IMR-90 (cell line): Measurements from ENCODE around the gene C12orf56. TPM values are rescaled to one million over a fixed set of nuclear protein-coding genes. Genes with fewer than 3 reads are reported as not detected.

Experiments used
- ATAC-seq: fragments of 200-7000 bp; cut with Tn5 transposase; 2 replicates; pipeline ENCODE4 v1.9.1; 2020; ENCODE audit warnings: low read depth, mild to moderate bottlenecking, moderate library complexity
- BruUV-seq: library from RNA; stranded (reverse); fragments of 400-500 nt; replicated peaks from 2 replicates; lab custom pipeline; 2021; lab: Mats Ljungman, UMichigan
- CTCF ChIA-PET: fragments of 300-600 bp; formaldehyde crosslinking; extraction: SDS; loops from one replicate; lab custom pipeline; 2021; ENCODE audit warnings: antibody characterized with exemption; lab: Yijun Ruan, JAX
- POLR2A ChIA-PET: fragments of 300-600 bp; sonication (Branson Sonifier 250); formaldehyde crosslinking; loops from one replicate; lab custom pipeline; 2022; ENCODE audit warnings: antibody characterized with exemption; ENCODE audit not compliant: unreplicated experiment; lab: Charles Lee
- DNase-seq: peaks from one replicate; pipeline ENCODE4 v3.0.0; 2013
- H2AFZ ChIP-seq: replicated peaks from 2 replicates; pipeline ENCODE3; 2013; ENCODE audit warnings: low read length, mild to moderate bottlenecking; ENCODE audit not compliant: poor library complexity
- H2AK5ac ChIP-seq: 2 replicates; pipeline ENCODE4 v1.6.1; 2013; ENCODE audit warnings: low read depth, low read length, inconsistent platforms
- H2AK9ac ChIP-seq: replicated peaks from 2 replicates; pipeline ENCODE3; 2013; ENCODE audit warnings: mild to moderate bottlenecking, low read depth, low read length, moderate library complexity; ENCODE audit not compliant: poor library complexity
- H2BK120ac ChIP-seq: 2 replicates; pipeline ENCODE4 v1.6.1; 2013; ENCODE audit warnings: low read depth, low read length, inconsistent platforms
- H2BK15ac ChIP-seq: 3 replicates; pipeline ENCODE4 v1.6.1; 2013; ENCODE audit warnings: low read depth, low read length, inconsistent platforms
- H2BK20ac ChIP-seq: 2 replicates; pipeline ENCODE4 v1.6.1; 2013; ENCODE audit warnings: low read depth, mild to moderate bottlenecking, inconsistent platforms, low read length, moderate library complexity
- H2BK5ac ChIP-seq: 2 replicates; pipeline ENCODE4 v1.6.1; 2013; ENCODE audit warnings: mild to moderate bottlenecking, low read depth, low read length, inconsistent platforms; ENCODE audit not compliant: poor library complexity, severe bottlenecking
- H3K14ac ChIP-seq: replicated peaks from 2 replicates; pipeline ENCODE4 v1.6.1; 2013; ENCODE audit warnings: low read depth, low read length, inconsistent platforms
- H3K18ac ChIP-seq: 2 replicates; pipeline ENCODE4 v1.6.1; 2013; ENCODE audit warnings: low read depth, low read length, control low read depth
- H3K23ac ChIP-seq: 2 replicates; pipeline ENCODE4 v1.6.1; 2013; ENCODE audit warnings: low read depth, low read length, inconsistent platforms
- H3K27ac ChIP-seq: 2 replicates; pipeline ENCODE4 v1.5.1; 2013; ENCODE audit warnings: mild to moderate bottlenecking, control low read depth, low read length; ENCODE audit not compliant: insufficient read depth
- H3K27me3 ChIP-seq: 2 replicates; pipeline ENCODE4 v1.6.1; 2013; ENCODE audit warnings: low read length; ENCODE audit not compliant: control insufficient read depth, insufficient read depth
- H3K36me3 ChIP-seq: 2 replicates; pipeline ENCODE4 v1.6.1; 2013; ENCODE audit warnings: low read length, mixed read lengths; ENCODE audit not compliant: control insufficient read depth, insufficient read depth
- H3K4ac ChIP-seq: 2 replicates; pipeline ENCODE4 v1.6.1; 2013; ENCODE audit warnings: low read depth, low read length, inconsistent platforms
- H3K4me1 ChIP-seq: 2 replicates; pipeline ENCODE4 v1.6.1; 2013; ENCODE audit warnings: low read length, mixed read lengths; ENCODE audit not compliant: control insufficient read depth, insufficient read depth
- H3K4me2 ChIP-seq: 2 replicates; pipeline ENCODE4 v1.6.1; 2013; ENCODE audit warnings: low read depth, mild to moderate bottlenecking, control low read depth, low read length, moderate library complexity
- H3K4me3 ChIP-seq: 2 replicates; pipeline ENCODE4 v1.5.1; 2013; ENCODE audit warnings: low read depth, mild to moderate bottlenecking, control low read depth, low read length, moderate library complexity; ENCODE audit not compliant: insufficient read depth
- H3K56ac ChIP-seq: 2 replicates; pipeline ENCODE4 v1.6.1; 2013; ENCODE audit warnings: low read length, inconsistent platforms; ENCODE audit not compliant: insufficient read depth; ENCODE audit errors: extremely low read depth
- H3K79me1 ChIP-seq, 2 experiments: 2 replicates each; pipeline ENCODE4 v1.6.1; 2013; ENCODE audit warnings: low read length in 2 of 2, inconsistent platforms in 1 of 2, low read depth in 1 of 2
- H3K9ac ChIP-seq: 2 replicates; pipeline ENCODE4 v1.6.1; 2013; ENCODE audit warnings: low read depth, low read length, control low read depth
- H3K9me1 ChIP-seq: 2 replicates; pipeline ENCODE4 v1.6.1; 2013; ENCODE audit warnings: low read length, inconsistent platforms; ENCODE audit not compliant: insufficient read depth
- H3K9me3 ChIP-seq: 2 replicates; pipeline ENCODE4 v1.6.1; 2013; ENCODE audit warnings: low read length; ENCODE audit not compliant: control insufficient read depth, insufficient read depth
- H4K20me1 ChIP-seq: 2 replicates; pipeline ENCODE4 v1.6.1; 2013; ENCODE audit warnings: low read length, inconsistent platforms; ENCODE audit not compliant: insufficient read depth
- H4K5ac ChIP-seq: 2 replicates; pipeline ENCODE4 v1.6.1; 2013; ENCODE audit warnings: mild to moderate bottlenecking, low read depth, low read length, control low read depth
- H4K8ac ChIP-seq, 2 experiments: 2 replicates each; pipeline ENCODE4 v1.6.1; 2013; ENCODE audit warnings: low read depth in 2 of 2, low read length in 2 of 2, control low read depth in 1 of 2, inconsistent platforms in 1 of 2
- H4K91ac ChIP-seq: 2 replicates; pipeline ENCODE4 v1.6.1; 2013; ENCODE audit warnings: low read depth, low read length, inconsistent platforms; ENCODE audit not compliant: insufficient read depth
- BHLHE40 ChIP-seq: fragments of 150-350 bp; IDR thresholded peaks from 2 replicates; pipeline ENCODE4 v1.6.1; 2016; ENCODE audit warnings: mild to moderate bottlenecking, low read depth, low read length
- CEBPB ChIP-seq: IDR thresholded peaks from 2 replicates; pipeline ENCODE4 v1.6.1; 2012; ENCODE audit warnings: low read depth, low read length, improper control_type of control experiment
- CTCF ChIP-seq: conservative IDR thresholded peaks from 2 replicates; pipeline ENCODE4 v1.5.1; 2012; ENCODE audit warnings: mild to moderate bottlenecking, low read depth, low read length, improper control_type of control experiment
- POLR2A ChIP-seq: IDR thresholded peaks from 2 replicates; pipeline ENCODE4 v1.6.1; 2012; ENCODE audit warnings: mild to moderate bottlenecking, low read depth, low read length
- RAD21 ChIP-seq: IDR thresholded peaks from 2 replicates; pipeline ENCODE4 v1.6.1; 2012; ENCODE audit warnings: low read length, improper control_type of control experiment
- RFX5 ChIP-seq: IDR thresholded peaks from 2 replicates; pipeline ENCODE4 v1.8.0; 2012; ENCODE audit warnings: low read depth, mild to moderate bottlenecking, low read length, moderate library complexity
- USF2 ChIP-seq: fragments of 150-350 bp; IDR thresholded peaks from 2 replicates; pipeline ENCODE4 v1.6.1; 2017; ENCODE audit warnings: mild to moderate bottlenecking, antibody characterized with exemption, low read length, low read depth
- WGBS, 2 experiments: methylation state at CpG; one replicate each; pipeline versions ENCODE4 v1.1.5 to v1.1.7; 2013; ENCODE audit warnings: missing lambda C conversion rate in 2 of 2; ENCODE audit not compliant: insufficient read length in 1 of 2; ENCODE audit errors: extremely low coverage in 2 of 2; 5-methylcytosine and 5-hydroxymethylcytosine counted together
- dilution Hi-C: fragments of 300-500 bp; cut with HindIII; formaldehyde crosslinking; loops from one replicate; pipeline ENCODE4 v1.14.3; 2018; ENCODE audit warnings: low sequenced_read_pairs; ENCODE audit not compliant: unreplicated experiment
- in situ Hi-C: fragments of 300-500 bp; cut with MboI; formaldehyde crosslinking; loops from 3 replicates; pipeline ENCODE4 v1.14.3; 2019; ENCODE audit warnings: low sequenced_read_pairs, inconsistent platforms, mixed read lengths
- intact Hi-C: fragments of 100-400 bp; cut with micrococcal nuclease; formaldehyde crosslinking; loops from 2 replicates; pipeline ENCODE4 v1.10.0; 2022
- polyA plus RNA-seq, 3 experiments: library from polyadenylated mRNA; depleted of rRNA; stranded (reverse); fragments of >200 nt; gene quantifications; 2 replicates each; pipeline ENCODE4 v1.2.3, GENCODE V29; 2012; ENCODE audit warnings: low replicate concordance in 1 of 3
- total RNA-seq: library from RNA; depleted of rRNA; stranded (reverse); fragments of >200 nt; gene quantifications from 2 replicates; pipeline ENCODE4 v1.2.3, GENCODE V29; 2012

C12orf56 gene
- total and polyA plus RNA-seq, 2 of the 4 experiments (the other 2 are of a cell fraction): 0.09 TPM; not detected in 1

- Histone ChIP-seq H3K9me3 (no peaks in the 10 kb centered on the region), H3K9ac (no peak overlapping the region), H3K18ac (no peak overlapping the region), H3K27me3 (peaks cover 13% of the 10 kb centered on the region), H3K27ac (no peak overlapping the region), H2BK5ac (no peak overlapping the region), H4K91ac (no peak overlapping the region), H4K5ac (no peak overlapping the region), H3K79me1 (no peaks in the 10 kb centered on the region), H2BK120ac (no peak overlapping the region), H2AK5ac (no peak overlapping the region), H2BK15ac (no peak overlapping the region), H3K56ac (no peak overlapping the region), H2BK20ac (no peak overlapping the region), H3K4ac (no peak overlapping the region), H2AFZ (no peak overlapping the region), H3K36me3 (no peaks in the 10 kb centered on the region), H3K9me1 (no peaks in the 10 kb centered on the region), H3K4me2 (no peak overlapping the region), H4K20me1 (no peaks in the 10 kb centered on the region), H3K14ac (no peak overlapping the region), H2AK9ac (no peak overlapping the region), H3K4me3 (no peak overlapping the region), H3K4me1 (no peaks in the 10 kb centered on the region), H4K8ac (no peak overlapping the region), H3K23ac (no peak overlapping the region)
- no CpG with 5 or more reads among the region's 4 CpGs for WGBS, 2 experiments
- intact Hi-C loops (no loop called here), in situ Hi-C loops (no loop called here), dilution Hi-C loops (no loop called here)
- TF ChIP-seq RAD21 (no peak), POLR2A (no peak), USF2 (no peak), BHLHE40 (no peak), CEBPB (no peak), CTCF (no peak), RFX5 (no peak)
- no peak for ATAC-seq
- POLR2A ChIA-PET: no interaction called here
- BruUV-seq: no TSS peak
- CTCF ChIA-PET: no interaction called here
- DNase-seq: no peak
Observed at GRCh38 chr12:64323006-64323405, 67.6 kb downstream of the C12orf56 start.
